Activated T-cell treated with anti-CD3 and anti-CD28 coated beads for 1 hour (primary cell): ENCODE measurements around the gene CPS1.

Experiments
- DNase-seq: peaks from one replicate; pipeline ENCODE4 v3.0.0-alpha.2; 2020; ENCODE audit warnings: low read depth

Gene CPS1

GRCh38 chr2:210546424-210547208 lies 9.8 kb upstream of the CPS1 start:
- no peak for DNase-seq

DNA sequence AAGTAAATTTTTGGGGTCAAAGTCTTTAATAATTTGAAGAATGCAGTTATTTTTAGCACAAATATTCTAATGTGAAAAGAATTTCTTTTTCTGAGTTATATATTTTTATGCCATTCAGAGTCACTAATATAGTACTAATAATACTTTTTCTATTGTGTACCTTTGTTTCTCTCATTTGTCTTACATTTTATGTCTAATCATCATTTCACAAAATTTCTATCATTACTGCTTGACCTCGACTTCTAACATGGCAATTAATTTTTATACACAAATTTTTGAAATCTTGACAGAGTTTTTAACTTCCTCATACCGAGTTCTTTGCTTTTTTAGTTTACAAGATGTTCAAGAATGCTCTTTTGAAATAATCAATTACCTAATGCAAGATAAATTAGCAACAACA lies 8.4 kb upstream of the CPS1 start:
- DNase-seq, result no peak

GRCh38 chr2:210548878-210549384 lies 7.5 kb upstream of the CPS1 start:
- DNase-seq, result no peak

- DNase-seq, result no peak
Measured at GRCh38 chr2:210551001-210551400, 5.4 kb upstream of the CPS1 start.

DNA sequence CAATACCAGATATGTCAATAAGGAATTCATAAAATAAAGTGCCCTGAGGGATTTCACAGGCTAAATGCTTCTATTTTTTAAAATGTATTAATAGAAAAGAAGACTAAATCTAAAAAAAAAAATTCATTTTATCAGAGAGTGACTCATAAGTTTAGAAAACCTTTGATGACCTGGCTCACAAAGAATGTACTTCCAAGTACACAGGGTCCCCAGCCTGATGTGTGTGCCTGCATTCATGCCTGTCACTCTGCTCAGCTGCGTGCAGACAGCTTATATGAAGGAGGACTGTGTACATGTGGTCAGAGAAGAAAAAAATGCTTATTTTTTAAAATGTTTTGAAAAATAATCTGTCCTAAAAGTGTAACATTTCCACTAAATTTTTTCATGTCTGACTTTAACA lies 3.0 kb upstream of the CPS1 start:
- DNase-seq, result no peak

- DNase-seq, result no peak
Measured at GRCh38 chr2:210555555-210555954, 844 bp upstream of the CPS1 start.

GRCh38 chr2:210557721-210558120 lies 1.3 kb downstream of the CPS1 start:
- no peak for DNase-seq

DNA sequence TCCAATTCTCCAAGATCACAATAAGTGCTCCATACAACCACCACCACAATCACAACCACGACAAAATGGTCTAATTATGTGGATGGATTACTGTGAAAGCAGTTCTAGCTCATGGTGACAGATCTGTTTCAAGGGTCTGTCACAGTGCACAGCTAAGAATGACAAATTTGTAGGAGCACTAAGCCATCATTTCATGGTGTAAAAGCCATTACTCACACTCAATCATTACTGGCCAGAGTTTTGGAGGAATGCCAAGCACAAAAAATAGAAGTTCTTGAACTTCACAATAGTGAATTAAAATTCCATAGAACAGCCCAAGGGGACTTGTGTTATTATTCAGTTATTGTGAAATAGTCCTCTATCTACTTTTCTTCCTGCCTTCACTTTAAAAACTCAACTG lies 2.3 kb downstream of the CPS1 start:
- no peak for DNase-seq

- DNase-seq, result no peak
Measured at GRCh38 chr2:210559182-210559581, 2.8 kb downstream of the CPS1 start.

DNA sequence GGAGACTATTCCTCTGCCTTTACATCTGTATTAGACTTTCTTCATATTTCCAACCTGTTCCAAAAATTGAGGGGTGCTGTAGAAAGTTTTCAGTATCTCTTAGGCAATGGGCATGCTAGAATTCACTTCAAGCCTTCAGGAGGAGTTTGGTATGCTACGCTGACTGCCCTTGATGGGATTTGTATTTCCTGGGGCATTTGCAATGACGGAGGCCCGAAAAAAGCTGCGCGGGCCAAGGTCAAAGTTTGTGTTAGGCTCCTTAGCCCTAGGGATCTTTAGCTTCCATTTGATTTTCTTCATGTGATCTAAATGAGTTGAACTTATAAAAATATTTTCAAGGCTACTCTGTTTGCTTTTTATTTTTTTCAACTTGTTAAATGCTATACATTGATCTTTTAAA lies 5.1 kb downstream of the CPS1 start:
- no peak for DNase-seq

- DNase-seq, result no peak
Measured at GRCh38 chr2:210562091-210562490, 5.7 kb downstream of the CPS1 start.

DNA sequence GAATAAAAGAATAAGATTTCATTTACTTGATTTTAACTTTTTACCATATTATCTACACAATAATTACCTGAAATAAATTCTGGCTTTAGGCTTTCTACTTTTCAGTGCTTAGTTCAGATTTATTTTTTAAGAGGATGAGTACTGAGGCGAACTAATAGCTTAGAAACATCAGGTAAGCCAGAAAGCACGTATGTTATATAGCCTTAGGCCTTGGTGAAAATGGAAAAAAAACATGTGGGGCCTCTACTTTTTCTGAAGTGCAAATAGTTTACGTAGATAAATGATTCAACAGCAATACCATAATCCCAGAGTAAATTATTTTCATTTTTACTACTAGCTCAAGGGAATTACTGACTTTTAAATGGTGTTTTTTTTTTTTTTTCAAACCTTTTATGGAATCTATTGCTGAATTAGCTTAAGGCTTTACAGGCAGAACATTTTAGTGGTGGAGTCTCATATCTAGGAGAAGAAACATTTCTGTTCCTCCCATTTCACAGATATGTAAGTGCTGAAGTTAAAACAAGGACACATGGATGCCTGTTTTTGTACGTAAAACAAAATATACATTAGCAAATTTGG lies 6.2 kb downstream of the CPS1 start:
- DNase-seq, result no peak

- no peak for DNase-seq
Measured at GRCh38 chr2:210567279-210567678, 10.9 kb downstream of the CPS1 start.

DNA sequence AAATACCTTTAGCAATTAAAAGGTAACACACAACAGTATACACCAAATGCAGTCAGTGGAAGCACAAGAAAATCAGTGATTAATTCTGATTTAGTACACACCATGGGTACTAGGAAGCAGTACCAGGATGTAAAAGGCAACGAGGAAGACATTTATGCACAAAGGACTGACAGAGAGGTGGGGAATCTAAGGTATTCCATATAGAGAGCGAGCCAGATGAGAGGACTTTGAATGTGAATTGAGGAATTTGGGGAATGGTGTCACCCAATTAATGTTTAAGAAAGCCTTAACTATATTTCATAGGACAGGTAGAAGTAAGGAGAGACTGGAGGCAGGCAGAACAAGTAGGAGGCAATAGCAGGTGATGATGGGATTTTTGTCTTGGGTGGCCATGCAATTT lies 11.7 kb downstream of the CPS1 start:
- DNase-seq, result no peak

DNA sequence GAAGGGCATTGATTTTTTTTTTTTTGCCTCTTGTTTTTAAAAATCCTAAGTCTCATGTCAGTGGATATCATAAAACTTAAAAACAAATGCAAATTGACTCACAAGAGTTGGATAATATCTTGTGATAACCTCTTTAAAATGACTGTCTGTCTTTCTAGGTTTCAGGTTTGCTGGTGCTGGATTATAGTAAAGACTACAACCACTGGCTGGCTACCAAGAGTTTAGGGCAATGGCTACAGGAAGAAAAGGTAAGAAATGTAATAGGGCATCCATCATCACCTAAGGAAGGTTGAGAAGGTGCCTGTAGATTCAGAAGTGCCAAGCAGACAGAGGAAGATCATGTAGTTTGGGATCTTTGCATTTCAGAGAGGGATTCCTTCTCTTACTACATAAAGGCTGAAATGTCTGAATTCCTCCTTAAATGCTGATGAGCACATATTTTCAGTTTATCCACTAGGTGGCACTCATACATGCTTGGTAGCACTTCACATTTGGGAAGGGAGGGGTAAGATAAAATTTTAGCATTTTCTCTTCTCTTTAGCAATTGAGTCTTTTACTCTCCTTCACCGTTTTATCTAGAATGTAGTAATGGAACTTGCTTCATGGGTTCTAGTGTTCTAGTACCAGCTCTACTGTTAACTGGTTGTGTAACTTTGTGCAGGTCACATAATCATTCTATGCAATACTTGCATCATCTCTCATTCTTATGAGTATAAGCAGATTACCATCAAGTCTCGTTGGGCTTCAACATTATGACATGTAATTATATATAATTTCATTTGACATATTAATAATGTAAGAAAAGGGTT lies 21.1 kb downstream of the CPS1 start:
- no peak for DNase-seq

DNA sequence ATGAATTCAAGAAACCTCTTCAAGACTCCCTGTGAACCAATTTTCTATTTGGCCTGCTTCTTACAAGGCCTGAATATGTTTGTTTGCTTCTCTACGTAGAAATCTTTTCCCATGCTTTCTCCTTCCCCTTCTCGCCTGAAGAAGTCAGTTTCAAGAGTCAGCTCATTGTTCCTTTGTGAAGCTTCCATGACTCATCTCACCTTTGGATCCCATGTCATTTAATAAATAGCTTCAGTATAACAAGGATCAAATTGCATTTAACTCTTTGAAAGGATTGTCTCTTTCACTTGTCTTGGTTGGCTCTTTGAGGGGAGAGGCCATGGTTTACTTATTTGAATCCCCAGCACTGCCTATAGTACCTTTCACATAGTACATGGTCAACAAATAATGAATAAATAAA lies 28.4 kb downstream of the CPS1 start:
- DNase-seq, result no peak

GRCh38 chr2:210586381-210586780 lies 30.0 kb downstream of the CPS1 start:
- no peak for DNase-seq

DNA sequence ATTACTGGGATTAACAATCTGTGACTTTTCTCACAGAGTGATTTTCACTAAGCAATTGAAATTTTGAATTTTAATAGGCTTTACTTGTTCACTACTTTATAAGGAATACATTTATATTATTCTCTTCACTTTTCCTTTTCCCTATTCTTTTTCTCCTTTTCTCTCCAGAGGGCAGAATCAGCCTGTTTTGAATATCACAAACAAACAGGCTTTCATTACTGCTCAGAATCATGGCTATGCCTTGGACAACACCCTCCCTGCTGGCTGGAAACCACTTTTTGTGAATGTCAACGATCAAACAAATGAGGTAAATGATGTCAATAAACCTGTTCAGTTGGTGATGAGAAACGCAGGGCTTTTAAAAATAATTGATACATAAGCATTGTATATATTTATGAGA lies 35.3 kb downstream of the CPS1 start:
- no peak for DNase-seq

DNA sequence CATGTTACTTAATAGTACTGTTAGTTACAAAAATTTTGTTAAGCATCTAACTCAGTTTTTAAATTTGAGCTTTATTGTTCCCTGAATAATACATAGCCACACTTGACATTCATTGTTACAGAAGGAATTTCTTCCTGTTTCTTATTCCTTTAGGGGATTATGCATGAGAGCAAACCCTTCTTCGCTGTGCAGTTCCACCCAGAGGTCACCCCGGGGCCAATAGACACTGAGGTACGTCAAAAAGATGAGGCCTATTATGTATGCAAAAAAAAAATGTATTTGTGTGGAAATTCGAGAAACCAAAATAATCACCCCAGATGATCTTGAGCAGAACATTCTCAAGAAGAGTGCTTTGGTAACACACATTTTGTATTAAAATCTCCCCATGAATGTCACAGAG lies 36.3 kb downstream of the CPS1 start:
- DNase-seq, result no peak

GRCh38 chr2:210593166-210593565 lies 36.8 kb downstream of the CPS1 start:
- no peak for DNase-seq

DNA sequence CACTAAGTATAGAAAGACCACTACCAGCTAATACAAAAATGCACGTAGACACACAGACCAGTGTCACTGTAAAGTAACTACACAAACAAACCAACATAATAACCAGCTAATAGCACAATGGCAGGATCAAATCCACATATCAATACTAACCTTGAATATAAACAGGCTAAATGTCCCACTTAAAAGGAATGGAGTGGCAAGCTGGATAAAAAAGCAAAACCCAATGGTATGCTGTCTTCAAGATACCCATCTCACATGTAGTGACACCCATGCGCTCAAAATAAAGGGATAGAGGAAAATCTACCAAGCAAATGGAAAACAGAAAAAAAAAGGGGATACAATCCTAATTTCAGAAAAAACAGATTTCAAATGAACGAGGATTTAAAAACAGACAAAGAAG lies 41.8 kb downstream of the CPS1 start:
- no peak for DNase-seq

- no peak for DNase-seq
Measured at GRCh38 chr2:210599476-210599875, 43.1 kb downstream of the CPS1 start.

DNA sequence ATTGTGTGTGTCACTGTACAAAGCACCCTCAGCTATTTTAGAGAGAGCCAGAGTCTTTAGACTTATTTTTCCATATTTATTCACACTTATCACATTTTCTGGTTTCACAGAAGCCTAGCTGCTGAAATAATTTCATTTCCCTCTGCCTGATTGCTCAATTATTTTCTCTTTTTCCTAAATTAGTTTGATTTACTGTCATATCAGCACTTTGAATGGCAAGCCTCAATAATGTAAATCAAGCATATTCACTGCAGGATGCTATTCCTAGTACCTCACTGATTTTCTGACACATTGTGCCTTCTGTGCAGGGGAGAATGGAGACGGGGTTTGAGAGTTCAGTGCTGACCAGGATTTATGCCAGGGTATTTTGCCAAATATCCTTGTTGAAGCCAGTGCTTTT lies 48.3 kb downstream of the CPS1 start:
- no peak for DNase-seq
